WTC11 (cell line): Measurements from ENCODE around the gene ADGRL3. TPM values are rescaled to one million over a fixed set of nuclear protein-coding genes. Genes with fewer than 3 reads are reported as not detected.

Experiments used
- ATAC-seq: fragments of 200-7000 bp; cut with Tn5 transposase; 2 replicates; pipeline ENCODE4 v1.10.0; 2021; ENCODE audit warnings: mild to moderate bottlenecking, moderate library complexity
- CTCF ChIA-PET: fragments of 300-600 bp; sonication (Branson Sonifier 250); formaldehyde crosslinking; loops from one replicate; lab custom pipeline; 2021; ENCODE audit warnings: antibody characterized with exemption; lab: Charles Lee
- POLR2A ChIA-PET: fragments of 350-600 bp; sonication (Branson Sonifier 250); formaldehyde crosslinking; loops from one replicate; lab custom pipeline; 2021; ENCODE audit warnings: antibody characterized with exemption; lab: Charles Lee
- DNase-seq: peaks from one replicate; pipeline ENCODE4 v3.0.0; 2021; ENCODE audit warnings: low spot score
- H3K27ac Mint-ChIP-seq: 2 replicates; pipeline ENCODE4 v1.8.0; 2021; ENCODE audit warnings: mixed read lengths
- H3K27me3 Mint-ChIP-seq: 2 replicates; pipeline ENCODE4 v1.8.0; 2021; ENCODE audit warnings: low read depth, mild to moderate bottlenecking, moderate library complexity, mixed read lengths
- H3K36me3 Mint-ChIP-seq: 2 replicates; pipeline ENCODE4 v1.8.0; 2021; ENCODE audit warnings: mixed read lengths
- H3K4me1 Mint-ChIP-seq: 2 replicates; pipeline ENCODE4 v1.8.0; 2022; ENCODE audit warnings: mixed read lengths
- H3K4me3 Mint-ChIP-seq: 2 replicates; pipeline ENCODE4 v1.8.0; 2021; ENCODE audit warnings: mild to moderate bottlenecking, moderate library complexity, mixed read lengths
- H3K9me3 Mint-ChIP-seq: 2 replicates; pipeline ENCODE4 v1.8.0; 2021; ENCODE audit warnings: mixed read lengths
- CREB1 ChIP-seq: sonication (generic); formaldehyde crosslinking; IDR thresholded peaks from 2 replicates; pipeline ENCODE4 v1.8.0; 2023; ENCODE audit warnings: mild to moderate bottlenecking, missing genetic modification reagents
- EMX1 ChIP-seq: fragments of 250-450 bp; sonication (Bioruptor Pico); IDR thresholded peaks from 2 replicates; pipeline ENCODE4 v1.8.0; 2021; ENCODE audit warnings: mild to moderate bottlenecking
- ETV6 ChIP-seq: sonication (generic); formaldehyde crosslinking; IDR thresholded peaks from 2 replicates; pipeline ENCODE4 v1.8.1; 2022; ENCODE audit warnings: mild to moderate bottlenecking, missing genetic modification reagents
- FOXK1 ChIP-seq: sonication (generic); formaldehyde crosslinking; IDR thresholded peaks from 2 replicates; pipeline ENCODE4 v1.8.0; 2022; ENCODE audit warnings: mild to moderate bottlenecking, moderate library complexity, missing genetic modification reagents
- IRF2 ChIP-seq: sonication (generic); formaldehyde crosslinking; IDR thresholded peaks from 2 replicates; pipeline ENCODE4 v1.8.0; 2022; ENCODE audit warnings: low read depth, missing genetic modification reagents, borderline replicate concordance
- NFE2L1 ChIP-seq: sonication (generic); formaldehyde crosslinking; IDR thresholded peaks from 2 replicates; pipeline ENCODE4 v1.8.1; 2023; ENCODE audit warnings: missing genetic modification reagents
- NR1H2 ChIP-seq: sonication (generic); formaldehyde crosslinking; IDR thresholded peaks from 2 replicates; pipeline ENCODE4 v1.9.0; 2021; ENCODE audit warnings: mild to moderate bottlenecking, moderate library complexity, missing genetic modification reagents
- SMAD4 ChIP-seq: sonication (generic); formaldehyde crosslinking; IDR thresholded peaks from 2 replicates; pipeline ENCODE4 v1.8.0; 2022; ENCODE audit warnings: mild to moderate bottlenecking, missing genetic modification reagents
- ZNF138 ChIP-seq: sonication (generic); formaldehyde crosslinking; conservative IDR thresholded peaks from 2 replicates; pipeline ENCODE4 v1.8.1; 2022; ENCODE audit warnings: mild to moderate bottlenecking, moderate library complexity, missing genetic modification reagents
- ZNF423 ChIP-seq: fragments of 250-450 bp; sonication (Bioruptor Pico); IDR thresholded peaks from 2 replicates; pipeline ENCODE4 v2.1.2; 2022; ENCODE audit warnings: mild to moderate bottlenecking, moderate library complexity
- total RNA-seq: library from RNA; stranded (reverse); gene quantifications from 3 replicates; pipeline ENCODE4 v1.2.3, GENCODE V29; 2021
- TF ChIP-seq, protein P1 (sequence below): sonication (generic); formaldehyde crosslinking; IDR thresholded peaks from 2 replicates; pipeline ENCODE4 v1.8.1; 2023; ENCODE audit warnings: mild to moderate bottlenecking, missing genetic modification reagents, borderline replicate concordance
- TF ChIP-seq, protein P2 (sequence below): fragments of 250-450 bp; sonication (Bioruptor Pico); IDR thresholded peaks from 2 replicates; pipeline ENCODE4 v2.1.2; 2022; ENCODE audit warnings: mild to moderate bottlenecking, moderate library complexity
- TF ChIP-seq, protein P3 (sequence below): sonication (generic); formaldehyde crosslinking; IDR thresholded peaks from 2 replicates; pipeline ENCODE4 v1.8.0; 2022; ENCODE audit warnings: missing genetic modification reagents
- TF ChIP-seq, protein P4 (sequence below): fragments of 250-450 bp; sonication (Bioruptor Pico); IDR thresholded peaks from 2 replicates; pipeline ENCODE4 v1.8.0; 2021; ENCODE audit warnings: mild to moderate bottlenecking
- TF ChIP-seq, protein P5 (sequence below): sonication (generic); formaldehyde crosslinking; IDR thresholded peaks from 2 replicates; pipeline ENCODE4 v1.8.0; 2022; ENCODE audit warnings: mild to moderate bottlenecking, missing genetic modification reagents
- TF ChIP-seq, protein P6 (sequence below): sonication (generic); formaldehyde crosslinking; IDR thresholded peaks from 2 replicates; pipeline ENCODE4 v1.8.1; 2022; ENCODE audit warnings: mild to moderate bottlenecking, moderate library complexity, missing genetic modification reagents

The ADGRL3 gene
- total RNA-seq, 1 experiment from 2014 or later: 8.7 TPM

DNA sequence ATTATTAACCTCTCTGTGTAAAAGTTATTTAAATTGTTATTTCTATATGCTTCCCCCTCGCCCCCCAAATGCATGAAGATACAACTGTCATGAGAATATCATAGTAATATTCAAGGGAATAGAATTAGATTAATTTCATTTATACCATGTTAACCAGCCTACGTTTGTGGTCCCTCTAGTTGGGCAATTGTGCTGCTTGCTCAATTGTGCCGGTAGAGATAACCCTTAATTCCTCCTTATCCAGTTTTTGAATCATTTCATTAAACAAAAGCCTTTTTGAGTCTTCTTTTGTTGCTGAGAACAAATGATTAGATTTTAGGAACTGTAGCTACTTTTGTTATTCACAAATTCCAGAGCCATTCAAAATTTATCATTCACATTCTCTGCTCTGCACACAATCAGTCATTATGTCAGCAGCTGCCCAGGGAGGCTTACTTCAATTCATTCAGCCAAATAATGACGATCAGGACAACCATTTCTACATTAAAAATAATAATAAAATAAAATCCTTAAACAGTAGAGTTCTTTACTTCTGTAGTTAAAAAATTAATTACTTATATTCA lies 98.1 kb downstream of the ADGRL3 start:
- H3K4me3 Mint-ChIP-seq: no peak overlapping the region

DNA sequence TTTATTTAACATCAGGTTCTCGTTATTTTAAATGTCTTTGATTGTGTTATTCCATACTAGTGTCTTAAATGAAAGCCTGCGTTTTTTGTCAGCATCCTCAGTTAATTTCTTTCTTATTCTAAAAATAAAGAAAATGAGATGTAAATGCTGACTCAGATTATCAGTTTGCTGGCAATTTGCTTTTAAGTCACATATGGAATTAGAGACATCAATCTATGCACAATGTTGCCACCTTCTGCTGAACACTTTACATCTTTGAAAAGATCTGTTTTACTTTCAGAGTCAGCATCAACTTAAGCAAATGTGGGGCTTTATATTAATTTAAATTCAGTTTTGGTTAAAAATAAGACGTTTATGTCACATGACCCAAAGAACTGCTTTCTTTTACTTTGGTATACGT lies 99.2 kb downstream of the ADGRL3 start:
- Mint-ChIP-seq H3K27ac (no peak overlapping the region), H3K4me3 (no peak overlapping the region)
- CTCF ChIA-PET: no interaction called here

More for the DNA sequence above, 98.1 kb downstream of the ADGRL3 start:
- Mint-ChIP-seq H3K36me3 (no peaks in the 10 kb centered on the region), H3K9me3 (no peaks in the 10 kb centered on the region), H3K27me3 (no peaks in the 10 kb centered on the region), H3K4me1 (peaks cover 43% of the 10 kb centered on the region), H3K27ac (no peak overlapping the region; the same call in 1 of the 2 replicates)
- POLR2A ChIA-PET: no interaction called here
- DNase-seq: no peak
- ATAC-seq: peak; percentile 33
- TF ChIP-seq, protein P1, sequence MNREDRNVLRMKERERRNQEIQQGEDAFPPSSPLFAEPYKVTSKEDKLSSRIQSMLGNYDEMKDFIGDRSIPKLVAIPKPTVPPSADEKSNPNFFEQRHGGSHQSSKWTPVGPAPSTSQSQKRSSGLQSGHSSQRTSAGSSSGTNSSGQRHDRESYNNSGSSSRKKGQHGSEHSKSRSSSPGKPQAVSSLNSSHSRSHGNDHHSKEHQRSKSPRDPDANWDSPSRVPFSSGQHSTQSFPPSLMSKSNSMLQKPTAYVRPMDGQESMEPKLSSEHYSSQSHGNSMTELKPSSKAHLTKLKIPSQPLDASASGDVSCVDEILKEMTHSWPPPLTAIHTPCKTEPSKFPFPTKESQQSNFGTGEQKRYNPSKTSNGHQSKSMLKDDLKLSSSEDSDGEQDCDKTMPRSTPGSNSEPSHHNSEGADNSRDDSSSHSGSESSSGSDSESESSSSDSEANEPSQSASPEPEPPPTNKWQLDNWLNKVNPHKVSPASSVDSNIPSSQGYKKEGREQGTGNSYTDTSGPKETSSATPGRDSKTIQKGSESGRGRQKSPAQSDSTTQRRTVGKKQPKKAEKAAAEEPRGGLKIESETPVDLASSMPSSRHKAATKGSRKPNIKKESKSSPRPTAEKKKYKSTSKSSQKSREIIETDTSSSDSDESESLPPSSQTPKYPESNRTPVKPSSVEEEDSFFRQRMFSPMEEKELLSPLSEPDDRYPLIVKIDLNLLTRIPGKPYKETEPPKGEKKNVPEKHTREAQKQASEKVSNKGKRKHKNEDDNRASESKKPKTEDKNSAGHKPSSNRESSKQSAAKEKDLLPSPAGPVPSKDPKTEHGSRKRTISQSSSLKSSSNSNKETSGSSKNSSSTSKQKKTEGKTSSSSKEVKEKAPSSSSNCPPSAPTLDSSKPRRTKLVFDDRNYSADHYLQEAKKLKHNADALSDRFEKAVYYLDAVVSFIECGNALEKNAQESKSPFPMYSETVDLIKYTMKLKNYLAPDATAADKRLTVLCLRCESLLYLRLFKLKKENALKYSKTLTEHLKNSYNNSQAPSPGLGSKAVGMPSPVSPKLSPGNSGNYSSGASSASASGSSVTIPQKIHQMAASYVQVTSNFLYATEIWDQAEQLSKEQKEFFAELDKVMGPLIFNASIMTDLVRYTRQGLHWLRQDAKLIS: no peak
- TF ChIP-seq, protein P2, sequence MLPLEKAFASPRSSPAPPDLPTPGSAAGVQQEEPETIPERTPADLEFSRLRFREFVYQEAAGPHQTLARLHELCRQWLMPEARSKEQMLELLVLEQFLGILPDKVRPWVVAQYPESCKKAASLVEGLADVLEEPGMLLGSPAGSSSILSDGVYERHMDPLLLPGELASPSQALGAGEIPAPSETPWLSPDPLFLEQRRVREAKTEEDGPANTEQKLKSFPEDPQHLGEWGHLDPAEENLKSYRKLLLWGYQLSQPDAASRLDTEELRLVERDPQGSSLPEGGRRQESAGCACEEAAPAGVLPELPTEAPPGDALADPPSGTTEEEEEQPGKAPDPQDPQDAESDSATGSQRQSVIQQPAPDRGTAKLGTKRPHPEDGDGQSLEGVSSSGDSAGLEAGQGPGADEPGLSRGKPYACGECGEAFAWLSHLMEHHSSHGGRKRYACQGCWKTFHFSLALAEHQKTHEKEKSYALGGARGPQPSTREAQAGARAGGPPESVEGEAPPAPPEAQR (CRISPR knock-in tag): no peak
- TF ChIP-seq ZNF423 (CRISPR knock-in tag): no peak
- TF ChIP-seq, protein P3, sequence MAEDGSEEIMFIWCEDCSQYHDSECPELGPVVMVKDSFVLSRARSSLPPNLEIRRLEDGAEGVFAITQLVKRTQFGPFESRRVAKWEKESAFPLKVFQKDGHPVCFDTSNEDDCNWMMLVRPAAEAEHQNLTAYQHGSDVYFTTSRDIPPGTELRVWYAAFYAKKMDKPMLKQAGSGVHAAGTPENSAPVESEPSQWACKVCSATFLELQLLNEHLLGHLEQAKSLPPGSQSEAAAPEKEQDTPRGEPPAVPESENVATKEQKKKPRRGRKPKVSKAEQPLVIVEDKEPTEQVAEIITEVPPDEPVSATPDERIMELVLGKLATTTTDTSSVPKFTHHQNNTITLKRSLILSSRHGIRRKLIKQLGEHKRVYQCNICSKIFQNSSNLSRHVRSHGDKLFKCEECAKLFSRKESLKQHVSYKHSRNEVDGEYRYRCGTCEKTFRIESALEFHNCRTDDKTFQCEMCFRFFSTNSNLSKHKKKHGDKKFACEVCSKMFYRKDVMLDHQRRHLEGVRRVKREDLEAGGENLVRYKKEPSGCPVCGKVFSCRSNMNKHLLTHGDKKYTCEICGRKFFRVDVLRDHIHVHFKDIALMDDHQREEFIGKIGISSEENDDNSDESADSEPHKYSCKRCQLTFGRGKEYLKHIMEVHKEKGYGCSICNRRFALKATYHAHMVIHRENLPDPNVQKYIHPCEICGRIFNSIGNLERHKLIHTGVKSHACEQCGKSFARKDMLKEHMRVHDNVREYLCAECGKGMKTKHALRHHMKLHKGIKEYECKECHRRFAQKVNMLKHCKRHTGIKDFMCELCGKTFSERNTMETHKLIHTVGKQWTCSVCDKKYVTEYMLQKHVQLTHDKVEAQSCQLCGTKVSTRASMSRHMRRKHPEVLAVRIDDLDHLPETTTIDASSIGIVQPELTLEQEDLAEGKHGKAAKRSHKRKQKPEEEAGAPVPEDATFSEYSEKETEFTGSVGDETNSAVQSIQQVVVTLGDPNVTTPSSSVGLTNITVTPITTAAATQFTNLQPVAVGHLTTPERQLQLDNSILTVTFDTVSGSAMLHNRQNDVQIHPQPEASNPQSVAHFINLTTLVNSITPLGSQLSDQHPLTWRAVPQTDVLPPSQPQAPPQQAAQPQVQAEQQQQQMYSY (CRISPR knock-in tag): no peak
- no peak for TF ChIP-seq NFE2L1
- TF ChIP-seq, protein P4, sequence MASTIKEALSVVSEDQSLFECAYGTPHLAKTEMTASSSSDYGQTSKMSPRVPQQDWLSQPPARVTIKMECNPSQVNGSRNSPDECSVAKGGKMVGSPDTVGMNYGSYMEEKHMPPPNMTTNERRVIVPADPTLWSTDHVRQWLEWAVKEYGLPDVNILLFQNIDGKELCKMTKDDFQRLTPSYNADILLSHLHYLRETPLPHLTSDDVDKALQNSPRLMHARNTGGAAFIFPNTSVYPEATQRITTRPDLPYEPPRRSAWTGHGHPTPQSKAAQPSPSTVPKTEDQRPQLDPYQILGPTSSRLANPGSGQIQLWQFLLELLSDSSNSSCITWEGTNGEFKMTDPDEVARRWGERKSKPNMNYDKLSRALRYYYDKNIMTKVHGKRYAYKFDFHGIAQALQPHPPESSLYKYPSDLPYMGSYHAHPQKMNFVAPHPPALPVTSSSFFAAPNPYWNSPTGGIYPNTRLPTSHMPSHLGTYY (CRISPR knock-in tag): no peak
- TF ChIP-seq, protein P5, sequence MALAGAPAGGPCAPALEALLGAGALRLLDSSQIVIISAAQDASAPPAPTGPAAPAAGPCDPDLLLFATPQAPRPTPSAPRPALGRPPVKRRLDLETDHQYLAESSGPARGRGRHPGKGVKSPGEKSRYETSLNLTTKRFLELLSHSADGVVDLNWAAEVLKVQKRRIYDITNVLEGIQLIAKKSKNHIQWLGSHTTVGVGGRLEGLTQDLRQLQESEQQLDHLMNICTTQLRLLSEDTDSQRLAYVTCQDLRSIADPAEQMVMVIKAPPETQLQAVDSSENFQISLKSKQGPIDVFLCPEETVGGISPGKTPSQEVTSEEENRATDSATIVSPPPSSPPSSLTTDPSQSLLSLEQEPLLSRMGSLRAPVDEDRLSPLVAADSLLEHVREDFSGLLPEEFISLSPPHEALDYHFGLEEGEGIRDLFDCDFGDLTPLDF (CRISPR knock-in tag): no peak
- TF ChIP-seq NR1H2: no peak
- CTCF ChIA-PET: no interaction called here

DNA sequence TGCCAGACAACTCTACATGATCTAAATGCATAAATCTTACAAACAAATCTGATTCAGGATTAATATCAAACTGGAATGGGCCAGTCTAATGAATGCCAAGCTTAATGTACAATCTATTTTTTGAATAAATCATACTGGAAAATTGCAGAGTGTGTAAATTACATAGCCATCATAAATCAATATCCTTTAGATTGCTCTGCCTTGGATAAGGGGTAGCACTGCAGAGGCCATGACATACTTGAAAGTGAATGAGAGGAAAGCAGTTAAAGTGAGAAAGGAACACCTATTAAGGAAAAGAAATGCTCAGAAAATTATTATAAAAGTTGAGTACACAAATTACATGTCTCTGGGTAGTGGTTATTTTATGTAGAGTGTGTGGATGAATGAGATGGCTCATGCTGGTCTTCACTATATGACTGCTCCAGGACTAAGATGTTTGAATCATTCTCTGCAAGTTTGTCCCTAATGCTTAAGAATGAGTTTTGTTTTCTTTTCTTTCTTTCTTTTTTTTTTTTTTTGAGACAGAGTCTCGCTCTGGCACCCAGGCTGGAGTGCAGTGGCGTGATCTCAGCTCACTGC lies 100.2 kb downstream of the ADGRL3 start:
- ATAC-seq (no peak), DNase-seq (no peak)
- H3K27ac Mint-ChIP-seq: no peak overlapping the region
- POLR2A ChIA-PET: no interaction called here
- no peaks in the 10 kb centered on the region for H3K9me3 Mint-ChIP-seq
- peaks cover 50% of the 10 kb centered on the region for H3K4me1 Mint-ChIP-seq
- H3K4me3 Mint-ChIP-seq: no peak overlapping the region
- H3K36me3 Mint-ChIP-seq: no peaks in the 10 kb centered on the region
- H3K27me3 Mint-ChIP-seq: no peaks in the 10 kb centered on the region
- CTCF ChIA-PET: no interaction called here
- TF ChIP-seq IRF2 (no peak), SMAD4 (CRISPR knock-in tag) (no peak), FOXK1 (CRISPR knock-in tag) (no peak), CREB1 (CRISPR knock-in tag) (no peak), ZNF138 (CRISPR knock-in tag) (no peak), EMX1 (CRISPR knock-in tag) (no peak)
- TF ChIP-seq, protein P6, sequence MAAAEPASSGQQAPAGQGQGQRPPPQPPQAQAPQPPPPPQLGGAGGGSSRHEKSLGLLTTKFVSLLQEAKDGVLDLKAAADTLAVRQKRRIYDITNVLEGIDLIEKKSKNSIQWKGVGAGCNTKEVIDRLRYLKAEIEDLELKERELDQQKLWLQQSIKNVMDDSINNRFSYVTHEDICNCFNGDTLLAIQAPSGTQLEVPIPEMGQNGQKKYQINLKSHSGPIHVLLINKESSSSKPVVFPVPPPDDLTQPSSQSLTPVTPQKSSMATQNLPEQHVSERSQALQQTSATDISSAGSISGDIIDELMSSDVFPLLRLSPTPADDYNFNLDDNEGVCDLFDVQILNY (CRISPR knock-in tag): no peak
- TF ChIP-seq, protein P3 (CRISPR knock-in tag): no peak

More for the DNA sequence above, 99.2 kb downstream of the ADGRL3 start:
- TF ChIP-seq ETV6: no peak
- POLR2A ChIA-PET: no interaction called here
- no peaks in the 10 kb centered on the region for H3K36me3 Mint-ChIP-seq
- no peak for ATAC-seq
- peaks cover 49% of the 10 kb centered on the region for H3K4me1 Mint-ChIP-seq
- DNase-seq: no peak
- no peaks in the 10 kb centered on the region for H3K9me3 Mint-ChIP-seq
- H3K27me3 Mint-ChIP-seq: no peaks in the 10 kb centered on the region
